GM23338 (cell line): ENCODE measurements around the gene NFATC2IP. TPM values are rescaled to one million over a fixed set of nuclear protein-coding genes. Genes with fewer than 3 reads are reported as not detected.

Experiments used
- ATAC-seq: fragments of 200-7000 bp; cut with Tn5 transposase; 3 replicates; pipeline ENCODE4 v1.9.1; 2020
- DNase-seq: peaks from one replicate; pipeline ENCODE4 v3.0.0-alpha.2; 2015; ENCODE audit warnings: low spot score
- H2AFZ ChIP-seq: fragments of 200-600 bp; sonication (generic); 2 replicates; pipeline ENCODE4 v1.8.0; 2016; ENCODE audit warnings: antibody characterized with exemption, mild to moderate bottlenecking, moderate library complexity
- H3F3A ChIP-seq: fragments of 200-600 bp; sonication (generic); replicated peaks from 2 replicates; pipeline ENCODE4 v1.8.0; 2017; ENCODE audit warnings: antibody characterized with exemption, mixed run types, low read depth
- H3K27ac ChIP-seq: fragments of 200-600 bp; sonication (generic); 2 replicates; pipeline ENCODE4 v1.6.1; 2016; ENCODE audit warnings: low read depth
- H3K27me3 ChIP-seq: fragments of 200-600 bp; sonication (generic); 2 replicates; pipeline ENCODE4 v1.8.0; 2016; ENCODE audit warnings: mild to moderate bottlenecking, mixed run types, moderate library complexity; ENCODE audit not compliant: insufficient read depth
- H3K36me3 ChIP-seq: fragments of 200-600 bp; sonication (generic); 2 replicates; pipeline ENCODE4 v1.8.0; 2016; ENCODE audit warnings: mild to moderate bottlenecking; ENCODE audit not compliant: insufficient read depth
- H3K4me1 ChIP-seq: fragments of 200-600 bp; sonication (generic); 2 replicates; pipeline ENCODE4 v1.8.0; 2016; ENCODE audit warnings: mild to moderate bottlenecking, moderate library complexity; ENCODE audit not compliant: insufficient read depth
- H3K4me2 ChIP-seq: fragments of 200-600 bp; sonication (generic); 2 replicates; pipeline ENCODE4 v1.7.1; 2017; ENCODE audit warnings: mixed run types
- H3K4me3 ChIP-seq: fragments of 200-600 bp; sonication (generic); 2 replicates; pipeline ENCODE4 v1.6.1; 2016; ENCODE audit warnings: mixed run types
- H3K79me2 ChIP-seq: fragments of 200-600 bp; sonication (generic); replicated peaks from 2 replicates; pipeline ENCODE4 v1.8.0; 2017; ENCODE audit warnings: mild to moderate bottlenecking; ENCODE audit not compliant: insufficient read depth
- H3K9me2 ChIP-seq: fragments of 200-600 bp; sonication (generic); 2 replicates; pipeline ENCODE4 v1.8.0; 2017; ENCODE audit not compliant: insufficient read depth
- H4K20me1 ChIP-seq: fragments of 200-600 bp; sonication (generic); replicated peaks from 2 replicates; pipeline ENCODE4 v1.8.0; 2017; ENCODE audit warnings: mild to moderate bottlenecking; ENCODE audit not compliant: insufficient read depth
- H3K27ac Mint-ChIP-seq: 2 replicates; pipeline ENCODE4 v1.8.0; 2020; ENCODE audit warnings: inconsistent platforms, mild to moderate bottlenecking, moderate library complexity, mixed read lengths
- H3K27me3 Mint-ChIP-seq: 3 replicates; pipeline ENCODE4 v1.8.0; 2022; ENCODE audit warnings: low read depth, mild to moderate bottlenecking, moderate library complexity, mixed read lengths, inconsistent platforms; ENCODE audit not compliant: insufficient read depth, poor library complexity
- H3K36me3 Mint-ChIP-seq: 3 replicates; pipeline ENCODE4 v1.8.0; 2021; ENCODE audit warnings: low read depth, mild to moderate bottlenecking, inconsistent platforms, moderate library complexity, mixed read lengths
- H3K4me1 Mint-ChIP-seq: 3 replicates; pipeline ENCODE4 v1.8.0; 2020; ENCODE audit warnings: mild to moderate bottlenecking, inconsistent platforms, mixed read lengths
- H3K4me3 Mint-ChIP-seq: 3 replicates; pipeline ENCODE4 v1.8.0; 2021; ENCODE audit warnings: moderate library complexity, mild to moderate bottlenecking, inconsistent platforms, mixed read lengths
- H3K9me3 Mint-ChIP-seq: 3 replicates; pipeline ENCODE4 v1.8.0; 2020; ENCODE audit warnings: moderate library complexity, mild to moderate bottlenecking, inconsistent platforms, mixed read lengths
- CREB1 ChIP-seq: fragments of 250-450 bp; sonication (Bioruptor Pico); IDR thresholded peaks from 2 replicates; pipeline ENCODE4 v1.5.0; 2020; ENCODE audit warnings: low read depth, mild to moderate bottlenecking, moderate library complexity
- ETS1 ChIP-seq: IDR thresholded peaks from 2 replicates; pipeline ENCODE4 v1.6.1; 2016; ENCODE audit warnings: antibody characterized with exemption
- EZH2 ChIP-seq: fragments of 200-600 bp; sonication (generic); IDR thresholded peaks from one replicate; pipeline ENCODE4 v1.8.0; 2017; ENCODE audit warnings: antibody characterized with exemption, mild to moderate bottlenecking, low read depth; ENCODE audit not compliant: unreplicated experiment
- EZH2phosphoT487 ChIP-seq: fragments of 200-600 bp; sonication (generic); IDR thresholded peaks from one replicate; pipeline ENCODE4 v1.8.1; 2018; ENCODE audit warnings: antibody characterized with exemption; ENCODE audit not compliant: unreplicated experiment
- JUNB ChIP-seq: IDR thresholded peaks from one replicate; pipeline ENCODE4 v1.6.1; 2016; ENCODE audit warnings: antibody characterized with exemption; ENCODE audit not compliant: unreplicated experiment
- NANOG ChIP-seq: IDR thresholded peaks from 2 replicates; pipeline ENCODE4 v1.6.1; 2016; ENCODE audit warnings: antibody characterized with exemption, borderline replicate concordance
- POLR2AphosphoS5 ChIP-seq: IDR thresholded peaks from 2 replicates; pipeline ENCODE4 v1.6.1; 2016; ENCODE audit warnings: antibody characterized with exemption, low read depth
- STAT1 ChIP-seq: IDR thresholded peaks from one replicate; pipeline ENCODE4 v1.6.1; 2016; ENCODE audit warnings: antibody characterized with exemption; ENCODE audit not compliant: unreplicated experiment
- ZNF114 ChIP-seq: fragments of 250-450 bp; sonication (Bioruptor Pico); IDR thresholded peaks from 2 replicates; pipeline ENCODE4 v1.5.0; 2020; ENCODE audit warnings: mild to moderate bottlenecking, moderate library complexity
- ZNF331 ChIP-seq: fragments of 250-450 bp; sonication (Bioruptor Pico); IDR thresholded peaks from 2 replicates; pipeline ENCODE4 v1.5.0; 2020; ENCODE audit warnings: low read depth, mild to moderate bottlenecking, moderate library complexity
- ZNF462 ChIP-seq: fragments of 250-450 bp; sonication (Bioruptor Pico); IDR thresholded peaks from 2 replicates; pipeline ENCODE4 v1.5.0; 2020; ENCODE audit warnings: mild to moderate bottlenecking, moderate library complexity
- polyA plus RNA-seq: library from polyadenylated mRNA; unstranded; fragments of >200 nt; fragmentation: Nextera tagmentation; extraction: Ambion mirVana; gene quantifications from 2 replicates; pipeline ENCODE4 v1.2.1, GENCODE V29; 2016
- total RNA-seq: library from RNA; depleted of rRNA; stranded (reverse); fragments of >200 nt; shearing (Covaris generic); gene quantifications from 2 replicates; pipeline ENCODE4 v1.2.3, GENCODE V29; 2014
- TF ChIP-seq, protein P1 (sequence below), 2 experiments: fragments of 200-600 bp in 1 of 2; sonication (generic) in 1 of 2; conservative IDR thresholded peaks; 2 replicates each; pipeline versions ENCODE4 v1.5.1 to v1.6.1; 2016 to 2017; ENCODE audit warnings: antibody characterized with exemption in 2 of 2, low read depth in 2 of 2, mild to moderate bottlenecking in 2 of 2, moderate library complexity in 1 of 2
- TF ChIP-seq, protein P2 (sequence below): IDR thresholded peaks from one replicate; pipeline ENCODE4 v1.6.1; 2018; ENCODE audit warnings: antibody characterized with exemption; ENCODE audit not compliant: unreplicated experiment

Gene NFATC2IP
- total and polyA plus RNA-seq, 2 experiments from 2014 or later = 23.5 to 65.4 TPM

DNA sequence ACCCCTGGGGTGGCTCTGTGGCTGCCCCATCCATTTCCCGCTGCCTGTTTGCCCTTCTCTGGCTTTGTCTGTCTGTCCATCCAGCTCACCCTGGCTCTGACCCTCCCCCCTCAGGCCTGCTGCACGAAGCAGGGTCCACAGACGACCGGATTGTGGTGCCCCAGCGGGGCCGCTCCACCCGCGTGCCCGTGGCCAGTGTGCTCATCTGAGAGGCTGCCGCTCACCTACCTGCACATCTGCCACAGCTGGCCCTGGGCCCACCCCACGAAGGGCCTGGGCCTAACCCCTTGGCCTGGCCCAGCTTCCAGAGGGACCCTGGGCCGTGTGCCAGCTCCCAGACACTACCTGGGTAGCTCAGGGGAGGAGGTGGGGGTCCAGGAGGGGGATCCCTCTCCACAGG, 33.4 kb downstream of the NFATC2IP start:
- H2AFZ ChIP-seq = no peak overlapping the region
- Mint-ChIP-seq H3K9me3 (peaks cover 5% of the 10 kb centered on the region), H3K4me1 (no peaks in the 10 kb centered on the region), H3K4me3 (no peak overlapping the region), H3K27me3 (peaks cover 15% of the 10 kb centered on the region), H3K36me3 (peaks cover 46% of the 10 kb centered on the region), H3K27ac (no peak overlapping the region)
- no peak overlapping the region for H3K4me2 ChIP-seq
- no peaks in the 10 kb centered on the region for H3K79me2 ChIP-seq
- H4K20me1 ChIP-seq = no peaks in the 10 kb centered on the region
- H3K9me2 ChIP-seq = no peaks in the 10 kb centered on the region
- H3K36me3 ChIP-seq = 0 out of 2 replicates have a peak, but pooled peaks cover 4% of the 10 kb centered on the region
- H3F3A ChIP-seq = no peaks in the 10 kb centered on the region
- H3K4me1 ChIP-seq = no peaks in the 10 kb centered on the region
- DNase-seq (no peak), ATAC-seq (no peak)
- H3K4me3 ChIP-seq = no peak overlapping the region
- H3K27me3 ChIP-seq = no peaks in the 10 kb centered on the region
- H3K27ac ChIP-seq = no peak overlapping the region
- TF ChIP-seq POLR2AphosphoS5 = no peak
- TF ChIP-seq CREB1 (CRISPR knock-in tag) = no peak
- no peak for TF ChIP-seq ZNF331 (CRISPR knock-in tag)
- no peak for TF ChIP-seq ZNF114 (CRISPR knock-in tag)
- TF ChIP-seq, protein P1, sequence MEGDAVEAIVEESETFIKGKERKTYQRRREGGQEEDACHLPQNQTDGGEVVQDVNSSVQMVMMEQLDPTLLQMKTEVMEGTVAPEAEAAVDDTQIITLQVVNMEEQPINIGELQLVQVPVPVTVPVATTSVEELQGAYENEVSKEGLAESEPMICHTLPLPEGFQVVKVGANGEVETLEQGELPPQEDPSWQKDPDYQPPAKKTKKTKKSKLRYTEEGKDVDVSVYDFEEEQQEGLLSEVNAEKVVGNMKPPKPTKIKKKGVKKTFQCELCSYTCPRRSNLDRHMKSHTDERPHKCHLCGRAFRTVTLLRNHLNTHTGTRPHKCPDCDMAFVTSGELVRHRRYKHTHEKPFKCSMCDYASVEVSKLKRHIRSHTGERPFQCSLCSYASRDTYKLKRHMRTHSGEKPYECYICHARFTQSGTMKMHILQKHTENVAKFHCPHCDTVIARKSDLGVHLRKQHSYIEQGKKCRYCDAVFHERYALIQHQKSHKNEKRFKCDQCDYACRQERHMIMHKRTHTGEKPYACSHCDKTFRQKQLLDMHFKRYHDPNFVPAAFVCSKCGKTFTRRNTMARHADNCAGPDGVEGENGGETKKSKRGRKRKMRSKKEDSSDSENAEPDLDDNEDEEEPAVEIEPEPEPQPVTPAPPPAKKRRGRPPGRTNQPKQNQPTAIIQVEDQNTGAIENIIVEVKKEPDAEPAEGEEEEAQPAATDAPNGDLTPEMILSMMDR (conservative IDR thresholded peaks at IDR 0.05; ENCODE audit: low read depth in 2 of 2) = no peak
- no peak for TF ChIP-seq STAT1
- TF ChIP-seq ZNF462 (CRISPR knock-in tag) = no peak
- TF ChIP-seq, protein P2, sequence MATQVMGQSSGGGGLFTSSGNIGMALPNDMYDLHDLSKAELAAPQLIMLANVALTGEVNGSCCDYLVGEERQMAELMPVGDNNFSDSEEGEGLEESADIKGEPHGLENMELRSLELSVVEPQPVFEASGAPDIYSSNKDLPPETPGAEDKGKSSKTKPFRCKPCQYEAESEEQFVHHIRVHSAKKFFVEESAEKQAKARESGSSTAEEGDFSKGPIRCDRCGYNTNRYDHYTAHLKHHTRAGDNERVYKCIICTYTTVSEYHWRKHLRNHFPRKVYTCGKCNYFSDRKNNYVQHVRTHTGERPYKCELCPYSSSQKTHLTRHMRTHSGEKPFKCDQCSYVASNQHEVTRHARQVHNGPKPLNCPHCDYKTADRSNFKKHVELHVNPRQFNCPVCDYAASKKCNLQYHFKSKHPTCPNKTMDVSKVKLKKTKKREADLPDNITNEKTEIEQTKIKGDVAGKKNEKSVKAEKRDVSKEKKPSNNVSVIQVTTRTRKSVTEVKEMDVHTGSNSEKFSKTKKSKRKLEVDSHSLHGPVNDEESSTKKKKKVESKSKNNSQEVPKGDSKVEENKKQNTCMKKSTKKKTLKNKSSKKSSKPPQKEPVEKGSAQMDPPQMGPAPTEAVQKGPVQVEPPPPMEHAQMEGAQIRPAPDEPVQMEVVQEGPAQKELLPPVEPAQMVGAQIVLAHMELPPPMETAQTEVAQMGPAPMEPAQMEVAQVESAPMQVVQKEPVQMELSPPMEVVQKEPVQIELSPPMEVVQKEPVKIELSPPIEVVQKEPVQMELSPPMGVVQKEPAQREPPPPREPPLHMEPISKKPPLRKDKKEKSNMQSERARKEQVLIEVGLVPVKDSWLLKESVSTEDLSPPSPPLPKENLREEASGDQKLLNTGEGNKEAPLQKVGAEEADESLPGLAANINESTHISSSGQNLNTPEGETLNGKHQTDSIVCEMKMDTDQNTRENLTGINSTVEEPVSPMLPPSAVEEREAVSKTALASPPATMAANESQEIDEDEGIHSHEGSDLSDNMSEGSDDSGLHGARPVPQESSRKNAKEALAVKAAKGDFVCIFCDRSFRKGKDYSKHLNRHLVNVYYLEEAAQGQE = no peak
- TF ChIP-seq ETS1 = no peak
- TF ChIP-seq NANOG = no peak
- TF ChIP-seq EZH2phosphoT487 = no peak
- TF ChIP-seq EZH2 = no peak
- TF ChIP-seq JUNB = no peak
